Measurements from ENCODE around the gene GIMAP1.

The GIMAP1 gene

DNA sequence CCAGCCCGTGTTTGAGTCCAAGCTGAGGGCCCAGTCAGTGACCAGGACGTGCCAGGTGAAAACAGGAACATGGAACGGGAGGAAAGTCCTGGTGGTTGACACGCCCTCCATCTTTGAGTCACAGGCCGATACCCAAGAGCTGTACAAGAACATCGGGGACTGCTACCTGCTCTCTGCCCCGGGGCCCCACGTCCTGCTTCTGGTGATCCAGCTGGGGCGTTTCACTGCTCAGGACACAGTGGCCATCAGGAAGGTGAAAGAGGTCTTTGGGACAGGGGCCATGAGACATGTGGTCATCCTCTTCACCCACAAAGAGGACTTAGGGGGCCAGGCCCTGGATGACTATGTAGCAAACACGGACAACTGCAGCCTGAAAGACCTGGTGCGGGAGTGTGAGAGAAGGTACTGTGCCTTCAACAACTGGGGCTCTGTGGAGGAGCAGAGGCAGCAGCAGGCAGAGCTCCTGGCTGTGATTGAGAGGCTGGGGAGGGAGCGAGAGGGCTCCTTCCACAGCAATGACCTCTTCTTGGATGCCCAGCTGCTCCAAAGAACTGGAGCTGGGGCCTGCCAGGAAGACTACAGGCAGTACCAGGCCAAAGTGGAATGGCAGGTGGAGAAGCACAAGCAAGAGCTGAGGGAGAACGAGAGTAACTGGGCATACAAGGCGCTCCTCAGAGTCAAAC, 26.0 kb downstream of the GIMAP1 start:
- peak overlapping the region in 7 of 21 experiments; percentile 6 to 61 (median 31) for H3K27ac ChIP-seq
- H3K4me3 ChIP-seq: peak overlapping the region in 1 of 7 experiments; percentile 1

DNA sequence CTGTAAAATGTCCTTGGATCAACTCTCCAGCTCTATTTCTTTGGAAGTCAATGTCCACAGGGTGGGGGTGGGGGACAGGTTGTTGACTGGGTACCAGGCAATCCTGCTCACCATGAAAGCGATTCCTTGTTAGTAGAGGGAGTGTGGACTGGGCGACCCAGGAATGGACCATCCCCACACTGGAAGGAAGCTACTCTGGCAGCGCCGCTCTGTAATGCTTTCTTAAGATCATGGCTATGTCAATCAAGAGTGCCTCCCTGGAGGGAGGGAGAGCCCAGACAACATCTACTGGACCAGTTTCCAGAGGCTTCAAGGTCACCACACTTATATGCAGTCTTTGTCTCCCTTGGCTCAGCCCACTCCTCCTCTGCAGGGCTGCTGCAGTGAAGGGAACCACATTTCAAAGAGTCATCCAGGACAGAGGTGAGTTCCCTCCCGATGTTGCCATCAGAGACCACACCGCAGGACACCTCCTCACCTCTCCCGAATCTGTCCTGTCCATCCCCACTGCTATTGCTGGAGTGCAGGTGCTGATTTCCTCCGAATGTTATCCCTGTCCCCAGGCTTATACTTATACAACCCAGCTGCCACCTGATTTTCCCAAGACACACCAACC, 27.7 kb downstream of the GIMAP1 start:
- Histone ChIP-seq H3K4me3 (no peak overlapping the region), H3K27ac (peak overlapping the region in 3 of 21 experiments; percentile 12 to 38 (median 25))

DNA sequence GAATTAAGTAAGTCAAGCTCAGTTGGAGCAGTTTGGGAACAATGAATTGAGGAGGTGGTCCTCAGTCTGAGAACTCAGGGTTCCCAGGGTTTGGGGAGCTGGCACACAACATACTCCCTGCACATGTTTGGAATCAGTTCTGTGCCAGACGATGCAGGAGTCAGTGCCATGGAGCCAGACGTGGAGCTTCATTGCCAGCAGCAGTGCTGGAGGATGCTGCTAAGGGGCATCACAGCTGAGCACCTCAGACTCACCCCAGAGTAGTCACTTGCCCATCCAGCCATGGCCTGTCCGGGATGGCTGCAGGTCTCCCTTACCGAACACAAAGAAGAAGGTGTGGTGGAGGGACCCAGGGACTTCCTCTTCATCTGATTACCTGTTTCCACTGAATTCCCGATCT, 28.7 kb downstream of the GIMAP1 start:
- peak overlapping the region in 4 of 21 experiments; percentile 16 to 38 (median 29) for H3K27ac ChIP-seq
- H3K4me3 ChIP-seq: no peak overlapping the region

DNA sequence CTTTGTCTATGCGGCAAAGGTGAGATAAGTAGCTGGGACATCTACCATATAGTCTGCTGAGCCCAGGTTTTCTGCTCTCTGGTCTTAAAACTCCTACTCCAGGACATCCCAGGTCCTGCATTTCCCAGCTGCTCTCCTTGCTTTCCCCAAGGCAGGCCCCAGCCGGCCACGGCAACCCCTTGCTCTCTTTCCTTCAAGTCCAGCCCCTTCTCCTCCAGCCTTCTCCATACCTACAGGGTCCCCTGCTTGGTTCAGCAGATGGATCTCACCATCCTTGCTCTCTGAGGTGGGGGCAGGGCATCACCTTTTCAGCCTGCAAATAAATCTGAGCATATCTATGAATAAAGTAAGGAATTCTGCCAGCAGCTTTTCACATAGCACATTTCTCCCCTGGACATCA, 29.5 kb downstream of the GIMAP1 start:
- H3K4me3 ChIP-seq: no peak overlapping the region
- H3K27ac ChIP-seq: peak overlapping the region in 2 of 21 experiments; percentile 25 to 33

DNA sequence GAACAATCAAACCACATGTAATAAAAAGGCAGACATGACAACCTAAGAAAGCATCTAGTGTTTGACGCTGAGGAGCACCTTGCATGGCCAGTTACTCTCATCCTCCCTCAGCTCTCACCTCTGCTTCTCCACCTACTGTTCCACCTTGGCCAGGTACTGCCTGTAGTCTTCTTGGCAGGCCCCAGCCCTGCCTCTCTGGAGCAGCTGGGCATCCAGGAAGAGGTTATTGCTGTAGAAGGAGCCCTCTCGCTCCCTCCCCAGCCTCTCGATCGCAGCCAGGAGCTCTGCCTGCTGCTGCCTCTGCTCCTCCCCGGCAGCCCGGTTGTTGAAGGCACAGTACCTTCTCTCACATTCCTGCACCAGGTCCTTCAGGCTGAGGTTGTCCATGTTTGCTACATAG, 30.5 kb downstream of the GIMAP1 start:
- Histone ChIP-seq H3K4me3 (no peak overlapping the region), H3K27ac (peak overlapping the region in 2 of 21 experiments; percentile 35 to 53)

DNA sequence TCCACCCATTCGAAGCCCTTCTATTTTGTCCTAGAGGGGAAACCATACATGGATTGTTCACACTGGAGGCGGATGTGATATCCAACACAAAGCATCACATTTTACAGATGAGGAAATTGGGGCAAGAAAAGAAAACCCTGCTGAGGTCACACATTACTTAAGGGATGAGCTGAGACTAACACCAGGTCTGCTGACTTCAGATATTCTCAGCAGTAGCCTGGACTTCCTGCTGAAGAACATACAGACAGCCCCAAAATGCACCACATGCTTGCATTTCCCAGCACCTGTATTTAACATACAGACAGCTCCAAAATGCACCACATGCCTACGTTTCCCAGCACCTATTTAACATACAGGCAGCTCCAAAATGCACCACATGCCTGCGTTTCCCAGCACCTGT, 32.0 kb downstream of the GIMAP1 start:
- Histone ChIP-seq H3K27ac (peak overlapping the region in 4 of 21 experiments; percentile 1 to 53 (median 32)), H3K4me3 (no peak overlapping the region)

DNA sequence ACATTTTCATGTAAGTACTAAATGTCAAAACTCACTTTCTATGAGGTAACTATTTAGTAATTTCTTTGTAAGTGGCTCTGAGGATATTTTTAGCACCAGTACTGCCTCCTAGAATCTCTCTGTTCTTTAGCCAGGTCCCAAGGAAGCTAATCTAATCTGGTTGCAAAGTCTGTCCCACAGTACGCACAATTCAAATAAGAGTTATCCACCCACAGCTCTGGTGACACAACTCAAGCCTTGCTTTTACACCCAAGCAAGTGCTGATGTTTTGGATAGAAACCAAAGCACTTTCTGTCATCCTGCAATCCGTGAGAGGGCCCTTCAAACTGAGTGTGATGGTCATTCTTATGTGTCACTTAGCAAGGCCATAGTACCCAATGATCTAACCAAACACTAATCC, 35.3 kb downstream of the GIMAP1 start:
- Histone ChIP-seq H3K4me3 (no peak overlapping the region), H3K27ac (peak overlapping the region in 1 of 21 experiments; percentile 14)

DNA sequence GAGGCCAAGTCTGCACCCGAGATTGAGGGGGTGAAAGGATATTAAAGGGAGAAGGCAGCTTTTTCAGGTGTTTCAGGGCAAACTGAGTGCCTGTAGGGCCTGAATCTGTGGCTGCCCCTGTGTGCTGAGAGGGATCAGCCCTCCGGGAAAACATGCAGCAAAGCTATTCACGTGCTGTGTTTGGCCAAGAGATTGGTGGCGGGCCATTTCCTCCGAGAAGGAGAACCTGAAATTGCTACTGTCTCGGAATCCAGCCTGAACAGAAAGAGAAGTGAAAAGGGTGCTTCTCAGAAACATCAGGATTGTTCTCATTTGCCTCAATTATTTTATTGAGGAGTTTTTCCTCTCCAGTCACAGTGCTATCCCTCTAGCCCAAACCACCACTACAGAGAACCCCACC, 36.8 kb downstream of the GIMAP1 start:
- H3K27ac ChIP-seq: peak overlapping the region in 3 of 21 experiments; percentile 17 to 62 (median 38)
- no peak overlapping the region for H3K4me3 ChIP-seq

DNA sequence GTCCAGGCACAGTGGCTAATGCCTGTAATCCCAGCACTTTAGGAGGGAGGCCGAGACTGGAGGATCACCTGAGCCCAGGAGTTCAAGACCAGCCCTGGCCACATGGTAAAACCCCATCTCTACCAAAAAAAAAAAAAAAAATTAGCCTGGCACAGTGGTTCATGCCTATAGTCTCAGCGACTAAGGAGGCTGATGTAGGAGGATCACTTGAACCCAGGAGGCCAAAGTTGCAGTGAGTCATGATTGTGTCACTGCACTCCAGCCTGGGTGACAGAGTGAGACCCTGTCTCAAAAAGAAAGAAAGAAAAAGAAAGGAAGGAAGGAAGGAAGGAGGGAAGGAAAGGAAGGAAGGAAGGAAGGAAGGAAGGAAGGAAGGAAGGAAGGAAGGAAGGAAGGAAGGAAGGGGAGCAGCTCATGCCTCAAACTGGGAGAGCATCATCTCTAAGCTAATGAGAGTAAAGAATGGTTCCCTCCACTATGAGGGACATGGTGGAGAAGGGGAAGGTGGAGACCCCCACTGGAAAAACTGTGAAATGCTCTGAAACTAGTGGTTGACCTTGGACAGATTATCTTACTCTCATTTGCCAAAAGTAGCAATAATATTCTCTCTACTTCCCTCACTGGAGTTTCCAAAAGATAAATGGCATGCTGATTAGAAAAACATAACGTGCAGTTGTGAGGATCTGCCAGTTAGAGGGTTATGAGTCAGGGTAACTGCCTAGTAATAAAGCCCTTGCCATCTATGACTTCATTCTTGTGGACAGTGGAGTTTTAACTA, 37.6 kb downstream of the GIMAP1 start:
- no peak overlapping the region for H3K4me3 ChIP-seq
- peak overlapping the region in 5 of 21 experiments; percentile 34 to 85 (median 47) for H3K27ac ChIP-seq

DNA sequence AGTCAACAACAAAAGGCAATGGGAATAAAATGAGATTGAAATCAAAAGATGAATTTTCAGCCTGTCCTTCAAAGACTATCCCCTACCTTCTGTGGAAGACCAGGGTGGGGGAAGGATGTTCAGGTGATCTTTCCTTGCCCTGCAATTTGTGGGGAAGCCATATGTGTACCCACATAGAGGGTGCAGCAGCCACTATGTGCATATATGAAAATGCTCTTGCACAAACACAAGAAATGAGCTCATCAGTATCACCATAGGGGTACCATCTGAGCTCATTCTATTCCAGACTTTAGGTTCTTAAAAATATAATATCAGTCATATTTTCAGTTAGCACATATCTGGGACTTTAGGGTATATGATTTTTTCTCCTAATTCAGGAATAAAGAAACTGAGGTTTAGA, 38.5 kb downstream of the GIMAP1 start:
- H3K4me3 ChIP-seq: no peak overlapping the region
- H3K27ac ChIP-seq: peak overlapping the region in 9 of 21 experiments; percentile 15 to 90 (median 67)

DNA sequence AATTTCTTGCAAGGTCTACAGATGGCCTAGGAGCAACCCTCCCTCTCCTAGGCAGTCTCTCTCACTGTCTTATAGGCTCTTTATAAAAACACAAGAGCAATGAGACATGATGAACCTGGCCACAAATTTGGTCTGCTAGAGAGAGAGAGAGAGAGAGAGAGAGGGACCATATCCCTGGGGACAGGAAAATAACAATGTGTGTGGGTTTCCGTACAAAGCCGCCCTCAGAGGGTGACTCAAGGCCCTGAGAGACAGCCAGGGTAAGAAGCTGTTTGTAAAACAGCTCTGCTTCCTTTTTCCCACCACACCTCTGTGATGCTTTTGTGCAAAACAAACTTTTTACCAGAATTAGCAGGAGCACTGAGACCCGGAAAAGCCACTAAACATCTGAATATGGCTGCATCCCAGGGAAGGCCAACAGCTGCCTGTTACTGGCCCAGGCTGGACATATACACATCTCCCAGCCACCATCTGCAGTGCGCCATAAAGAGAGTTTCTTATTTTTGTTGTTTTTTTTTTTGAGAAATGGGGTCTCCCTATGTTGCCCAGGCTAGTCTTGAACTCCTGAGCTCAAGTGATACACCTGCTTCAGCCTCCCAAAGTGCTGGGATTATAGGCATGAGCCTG, 39.2 kb downstream of the GIMAP1 start:
- Histone ChIP-seq H3K27ac (peak overlapping the region in 15 of 21 experiments; percentile 15 to 90 (median 59)), H3K4me3 (no peak overlapping the region)

DNA sequence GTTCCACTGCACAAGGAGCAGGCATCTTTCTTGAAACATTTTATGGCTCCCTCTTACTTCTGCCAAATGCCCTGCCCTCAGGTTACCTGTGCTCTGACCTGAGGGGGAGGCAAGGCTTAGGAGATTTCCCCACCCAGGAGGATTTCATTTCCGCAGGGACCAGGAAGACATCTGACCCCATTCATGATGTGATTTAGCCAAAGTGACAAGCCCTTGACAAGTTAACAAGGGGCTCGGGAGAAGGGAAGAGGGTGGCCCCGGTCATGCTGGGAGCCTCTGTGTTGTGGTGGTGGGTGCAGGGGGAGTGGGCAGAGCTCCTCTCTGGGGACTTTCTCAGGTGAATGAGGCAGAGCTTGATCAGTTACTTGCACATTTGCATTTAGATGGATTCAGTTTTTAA, 39.8 kb downstream of the GIMAP1 start:
- peak overlapping the region in 16 of 21 experiments; percentile 15 to 90 (median 58) for H3K27ac ChIP-seq
- no peak overlapping the region for H3K4me3 ChIP-seq

DNA sequence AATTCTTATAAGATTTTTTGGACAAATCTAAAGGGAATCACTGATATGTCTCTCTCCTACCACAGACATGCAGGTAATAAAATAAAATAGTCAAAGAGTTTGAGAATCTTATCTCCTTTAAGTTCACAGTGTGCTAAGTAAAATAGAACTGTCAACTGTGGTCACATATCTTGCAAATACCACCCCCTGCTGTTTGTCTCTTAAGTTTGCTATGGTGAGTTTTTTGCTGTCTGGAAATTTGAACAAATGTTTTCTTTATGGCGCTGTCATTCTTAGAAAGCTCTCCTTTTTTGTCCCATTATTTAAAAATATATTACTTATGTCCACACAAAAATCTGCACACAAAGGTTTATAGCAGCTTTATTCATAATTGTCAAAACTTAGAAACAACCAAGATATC, 40.4 kb downstream of the GIMAP1 start:
- no peak overlapping the region for H3K4me3 ChIP-seq
- peak overlapping the region in 4 of 21 experiments; percentile 70 to 90 (median 80) for H3K27ac ChIP-seq

DNA sequence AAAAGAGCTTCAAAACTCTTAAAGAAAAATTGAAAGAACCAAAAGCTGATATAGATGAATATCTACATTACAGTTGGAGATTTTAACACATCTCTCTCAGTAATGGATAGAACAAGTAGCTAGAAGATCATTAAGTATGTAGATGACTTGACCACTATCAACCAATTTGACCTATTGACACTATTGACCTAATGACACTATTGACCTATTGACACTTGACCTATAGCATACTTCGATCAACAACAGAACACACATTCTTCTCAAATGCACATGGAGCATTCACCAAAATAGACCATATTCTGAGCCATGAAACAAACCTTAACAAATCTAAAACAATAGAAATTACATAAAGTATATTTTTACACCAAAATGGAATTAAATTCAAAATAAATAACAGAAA, 43.1 kb downstream of the GIMAP1 start:
- Histone ChIP-seq H3K4me3 (no peak overlapping the region), H3K27ac (no peak overlapping the region)

DNA sequence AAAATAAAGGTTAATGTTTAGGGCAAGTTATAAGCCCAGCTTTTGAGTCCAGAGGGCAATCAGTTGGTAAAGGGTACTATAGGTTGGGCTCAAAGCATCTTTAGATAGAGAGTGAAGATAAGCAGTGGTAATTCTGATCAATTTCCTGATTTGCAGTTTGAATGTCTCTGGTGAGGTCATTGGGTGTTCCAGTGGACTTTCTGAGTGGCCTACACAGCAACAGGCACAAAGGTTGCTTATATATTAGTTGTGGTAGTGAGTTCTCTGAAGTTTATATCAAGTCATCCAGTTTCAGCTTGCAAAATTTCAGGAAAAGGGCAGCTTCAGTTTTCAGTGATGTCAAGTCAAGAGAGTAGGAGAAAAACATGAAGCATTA, 49.9 kb downstream of the GIMAP1 start:
- Histone ChIP-seq H3K27ac (no peak overlapping the region), H3K4me3 (no peak overlapping the region)

DNA sequence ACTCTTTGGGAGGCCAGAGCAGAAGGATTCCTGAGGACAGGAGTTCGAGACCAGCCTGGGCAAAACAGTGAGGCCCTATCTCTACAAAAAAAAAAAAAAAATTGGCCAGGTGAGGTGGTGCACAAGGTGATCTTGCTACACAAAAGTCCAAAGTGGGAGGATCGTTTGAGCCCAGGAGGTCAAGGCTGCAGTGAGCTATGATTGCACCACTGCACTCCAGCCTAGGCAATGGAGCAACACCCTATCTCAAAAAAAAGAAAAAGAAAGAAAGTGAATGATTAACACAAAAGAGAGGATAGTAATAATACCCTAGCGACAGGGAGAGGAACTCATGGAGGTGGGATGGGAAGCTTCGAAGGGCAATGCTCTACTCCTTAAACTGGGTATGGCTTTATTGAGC, 53.4 kb downstream of the GIMAP1 start:
- H3K27ac ChIP-seq: no peak overlapping the region
- no peak overlapping the region for H3K4me3 ChIP-seq

All from skin epidermis (tissue), 12 donors.